ENCODE data around the gene FER. TPM values are rescaled to one million over a fixed set of nuclear protein-coding genes. Genes with fewer than 3 reads are reported as not detected.

FER gene
- total RNA-seq, 1 experiment from 2014 or later, result 22.1 TPM

DNA sequence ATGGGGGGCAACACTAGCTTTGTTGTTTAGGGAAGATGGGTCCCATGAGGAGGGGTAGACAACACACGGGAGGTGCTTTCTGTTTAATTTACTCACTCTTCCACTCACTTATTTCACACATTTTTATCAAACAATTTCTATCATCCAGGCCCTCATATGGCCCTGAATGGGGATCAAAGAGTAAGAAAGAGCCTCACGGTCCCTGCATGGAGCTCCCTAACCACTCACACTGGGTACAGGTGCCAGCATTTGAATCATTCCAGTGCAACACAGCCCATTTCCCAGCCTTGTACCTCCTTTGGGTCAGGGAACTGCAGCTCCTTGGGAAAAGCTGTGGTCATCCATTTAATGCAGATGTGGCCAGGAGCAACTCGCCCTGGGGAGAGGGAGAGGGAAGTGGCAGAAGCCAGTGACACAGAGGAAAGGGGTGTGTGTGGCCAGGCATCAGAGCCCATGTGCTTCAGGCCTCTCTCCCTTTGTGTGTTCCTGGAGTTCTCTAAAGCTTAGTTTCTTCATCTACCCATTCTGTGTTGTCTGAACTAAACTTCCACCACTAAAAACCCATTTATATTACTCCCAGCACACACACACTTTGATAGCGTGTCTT is 476.7 kb downstream of the FER start:
- intact Hi-C loops (cut with micrococcal nuclease; ENCODE audit: unreplicated experiment) (no loop called here), in situ Hi-C loops (cut with HindIII; ENCODE audit: low pct_unique_long_range_greater_than_20kb, low sequenced_read_pairs) (no loop called here)
- no peaks in the 10 kb centered on the region for H3K4me1 ChIP-seq (ENCODE audit: control insufficient read depth, insufficient read depth, low read length)
- TF ChIP-seq TCF7L2 (IDR thresholded peaks at IDR 0.05; ENCODE audit: low read depth, low read length) (no peak), POLR2AphosphoS5 (IDR thresholded peaks at IDR 0.05; ENCODE audit: low read depth, low read length) (no peak), SIN3A (IDR thresholded peaks at IDR 0.05; ENCODE audit: borderline replicate concordance, insufficient read depth, low read depth, low read length) (no peak)
- TF ChIP-seq, protein P1, sequence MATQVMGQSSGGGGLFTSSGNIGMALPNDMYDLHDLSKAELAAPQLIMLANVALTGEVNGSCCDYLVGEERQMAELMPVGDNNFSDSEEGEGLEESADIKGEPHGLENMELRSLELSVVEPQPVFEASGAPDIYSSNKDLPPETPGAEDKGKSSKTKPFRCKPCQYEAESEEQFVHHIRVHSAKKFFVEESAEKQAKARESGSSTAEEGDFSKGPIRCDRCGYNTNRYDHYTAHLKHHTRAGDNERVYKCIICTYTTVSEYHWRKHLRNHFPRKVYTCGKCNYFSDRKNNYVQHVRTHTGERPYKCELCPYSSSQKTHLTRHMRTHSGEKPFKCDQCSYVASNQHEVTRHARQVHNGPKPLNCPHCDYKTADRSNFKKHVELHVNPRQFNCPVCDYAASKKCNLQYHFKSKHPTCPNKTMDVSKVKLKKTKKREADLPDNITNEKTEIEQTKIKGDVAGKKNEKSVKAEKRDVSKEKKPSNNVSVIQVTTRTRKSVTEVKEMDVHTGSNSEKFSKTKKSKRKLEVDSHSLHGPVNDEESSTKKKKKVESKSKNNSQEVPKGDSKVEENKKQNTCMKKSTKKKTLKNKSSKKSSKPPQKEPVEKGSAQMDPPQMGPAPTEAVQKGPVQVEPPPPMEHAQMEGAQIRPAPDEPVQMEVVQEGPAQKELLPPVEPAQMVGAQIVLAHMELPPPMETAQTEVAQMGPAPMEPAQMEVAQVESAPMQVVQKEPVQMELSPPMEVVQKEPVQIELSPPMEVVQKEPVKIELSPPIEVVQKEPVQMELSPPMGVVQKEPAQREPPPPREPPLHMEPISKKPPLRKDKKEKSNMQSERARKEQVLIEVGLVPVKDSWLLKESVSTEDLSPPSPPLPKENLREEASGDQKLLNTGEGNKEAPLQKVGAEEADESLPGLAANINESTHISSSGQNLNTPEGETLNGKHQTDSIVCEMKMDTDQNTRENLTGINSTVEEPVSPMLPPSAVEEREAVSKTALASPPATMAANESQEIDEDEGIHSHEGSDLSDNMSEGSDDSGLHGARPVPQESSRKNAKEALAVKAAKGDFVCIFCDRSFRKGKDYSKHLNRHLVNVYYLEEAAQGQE (IDR thresholded peaks at IDR 0.05; ENCODE audit: insufficient read depth in 1 of 2, low read depth in 2 of 2, low read length in 1 of 2), result no peak
- TF ChIP-seq, protein P2, sequence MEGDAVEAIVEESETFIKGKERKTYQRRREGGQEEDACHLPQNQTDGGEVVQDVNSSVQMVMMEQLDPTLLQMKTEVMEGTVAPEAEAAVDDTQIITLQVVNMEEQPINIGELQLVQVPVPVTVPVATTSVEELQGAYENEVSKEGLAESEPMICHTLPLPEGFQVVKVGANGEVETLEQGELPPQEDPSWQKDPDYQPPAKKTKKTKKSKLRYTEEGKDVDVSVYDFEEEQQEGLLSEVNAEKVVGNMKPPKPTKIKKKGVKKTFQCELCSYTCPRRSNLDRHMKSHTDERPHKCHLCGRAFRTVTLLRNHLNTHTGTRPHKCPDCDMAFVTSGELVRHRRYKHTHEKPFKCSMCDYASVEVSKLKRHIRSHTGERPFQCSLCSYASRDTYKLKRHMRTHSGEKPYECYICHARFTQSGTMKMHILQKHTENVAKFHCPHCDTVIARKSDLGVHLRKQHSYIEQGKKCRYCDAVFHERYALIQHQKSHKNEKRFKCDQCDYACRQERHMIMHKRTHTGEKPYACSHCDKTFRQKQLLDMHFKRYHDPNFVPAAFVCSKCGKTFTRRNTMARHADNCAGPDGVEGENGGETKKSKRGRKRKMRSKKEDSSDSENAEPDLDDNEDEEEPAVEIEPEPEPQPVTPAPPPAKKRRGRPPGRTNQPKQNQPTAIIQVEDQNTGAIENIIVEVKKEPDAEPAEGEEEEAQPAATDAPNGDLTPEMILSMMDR (IDR thresholded peaks at IDR 0.05), result no peak
- POLR2A ChIA-PET, result no interaction called here
- CTCF ChIA-PET, result no interaction called here
- H3K4me3 ChIP-seq (ENCODE audit: low read depth in 2 of 2, low read length in 2 of 2), result no peak overlapping the region
- no peak overlapping the region for H3K27ac ChIP-seq (ENCODE audit: low read length)
- H3K27me3 ChIP-seq (ENCODE audit: control insufficient read depth, insufficient read depth, low read length), result no peaks in the 10 kb centered on the region
- no peaks in the 10 kb centered on the region for H3K9me3 ChIP-seq (ENCODE audit: control insufficient read depth, insufficient read depth, low read depth, low read length)
- H3K36me3 ChIP-seq (ENCODE audit: control insufficient read depth, insufficient read depth, low read length), result no peaks in the 10 kb centered on the region
- no peak for DNase-seq (ENCODE audit: low read depth, low spot score)
- no peak for ATAC-seq
- no TSS peak for BruUV-seq (replicated peaks)

DNA sequence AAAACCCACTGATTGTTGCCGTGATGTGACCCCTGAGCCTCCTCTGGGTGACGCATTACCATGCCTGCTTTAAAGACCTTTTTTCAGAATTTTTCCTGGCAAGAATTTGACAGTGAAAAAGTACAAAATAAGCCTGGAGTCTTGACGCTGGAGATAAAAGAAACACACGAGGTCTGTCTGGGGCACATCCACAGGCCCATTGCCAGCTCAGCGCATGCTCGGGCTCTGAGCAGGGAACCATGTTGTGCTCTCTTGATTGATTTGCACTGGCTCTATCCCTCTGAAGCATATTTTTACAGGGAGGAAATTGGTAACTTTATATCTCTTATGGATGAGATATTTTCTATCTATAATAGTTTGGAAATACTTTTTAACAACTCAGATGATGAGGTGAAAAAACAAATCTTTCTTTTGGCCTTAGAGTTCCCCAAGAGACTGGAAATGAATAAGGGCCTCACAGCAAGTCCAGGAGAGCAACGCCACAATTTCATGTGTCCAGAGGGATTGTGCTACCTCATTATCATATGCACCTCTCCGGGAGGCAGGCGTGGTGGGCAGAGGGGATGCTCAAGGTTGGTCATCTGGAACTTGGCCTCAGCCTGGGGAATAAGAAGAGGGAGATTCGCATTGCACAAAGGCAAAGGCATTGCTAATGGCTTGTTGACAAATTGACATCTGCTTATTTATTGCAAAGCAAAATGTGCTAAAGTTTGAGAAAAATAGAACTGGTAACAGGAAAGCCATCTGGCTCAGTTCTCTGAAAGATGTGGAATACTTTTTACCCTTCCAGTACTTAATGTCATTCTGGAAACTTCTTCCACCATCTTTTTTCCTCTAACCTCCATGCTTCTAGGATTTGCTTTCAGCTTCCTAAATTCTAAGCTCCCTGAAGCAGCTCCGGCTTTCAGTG is 478.3 kb downstream of the FER start:
- Histone ChIP-seq H3K4me1 (ENCODE audit: control insufficient read depth, insufficient read depth, low read length) (no peaks in the 10 kb centered on the region), H3K27ac (ENCODE audit: low read length) (no peak overlapping the region), H3K4me3 (ENCODE audit: low read depth in 2 of 2, low read length in 2 of 2) (no peak overlapping the region), H3K36me3 (ENCODE audit: control insufficient read depth, insufficient read depth, low read length) (no peaks in the 10 kb centered on the region), H3K9me3 (ENCODE audit: control insufficient read depth, insufficient read depth, low read depth, low read length) (no peaks in the 10 kb centered on the region), H3K27me3 (ENCODE audit: control insufficient read depth, insufficient read depth, low read length) (no peaks in the 10 kb centered on the region)
- no TSS peak for BruUV-seq (replicated peaks)
- in situ Hi-C loops (cut with HindIII; ENCODE audit: low pct_unique_long_range_greater_than_20kb, low sequenced_read_pairs) (no loop called here), intact Hi-C loops (cut with micrococcal nuclease; ENCODE audit: unreplicated experiment) (no loop called here)
- TF ChIP-seq TCF7L2 (IDR thresholded peaks at IDR 0.05; ENCODE audit: low read depth, low read length) (no peak), POLR2AphosphoS5 (IDR thresholded peaks at IDR 0.05; ENCODE audit: low read depth, low read length) (no peak), SIN3A (IDR thresholded peaks at IDR 0.05; ENCODE audit: borderline replicate concordance, insufficient read depth, low read depth, low read length) (no peak)
- TF ChIP-seq, protein P2 (IDR thresholded peaks at IDR 0.05), result no peak
- TF ChIP-seq, protein P1 (IDR thresholded peaks at IDR 0.05; ENCODE audit: insufficient read depth in 1 of 2, low read depth in 2 of 2, low read length in 1 of 2), result no peak
- ChIA-PET POLR2A (no interaction called here), CTCF (no interaction called here)
- ATAC-seq (no peak), DNase-seq (ENCODE audit: low read depth, low spot score) (no peak)

All from Panc1 (cell line).